Activated CD4-positive, alpha-beta T cell treated with anti-CD3 and anti-CD28 coated beads for 24 hours (primary cell): ENCODE data around the gene NOTCH2.

ENCODE experiments used
- DNase-seq, 2 donors: peaks; one replicate each; pipeline ENCODE4 v3.0.0-alpha.2; 2020; ENCODE audit warnings: low read depth in 2 of 2

The NOTCH2 gene

DNA sequence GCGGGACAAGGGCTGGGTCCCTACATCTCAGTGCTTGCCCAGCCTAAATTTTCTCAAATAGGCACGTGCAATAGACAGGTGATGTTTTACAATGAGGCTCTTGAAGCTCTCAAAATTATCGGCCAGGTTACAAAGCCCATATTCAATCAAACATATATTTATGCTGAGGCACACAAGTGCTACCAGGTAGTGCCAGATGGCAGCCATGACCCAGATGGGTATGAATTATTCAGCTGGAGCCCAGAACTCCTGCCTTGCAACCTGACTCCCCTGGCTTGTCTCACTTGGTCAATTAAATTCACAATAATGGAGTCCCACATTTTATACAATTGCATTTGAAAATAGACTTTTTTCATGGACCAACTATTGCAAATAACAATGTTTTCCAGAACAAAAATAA is 160.8 kb downstream of the NOTCH2 start:
- DNase-seq: no peak

DNA sequence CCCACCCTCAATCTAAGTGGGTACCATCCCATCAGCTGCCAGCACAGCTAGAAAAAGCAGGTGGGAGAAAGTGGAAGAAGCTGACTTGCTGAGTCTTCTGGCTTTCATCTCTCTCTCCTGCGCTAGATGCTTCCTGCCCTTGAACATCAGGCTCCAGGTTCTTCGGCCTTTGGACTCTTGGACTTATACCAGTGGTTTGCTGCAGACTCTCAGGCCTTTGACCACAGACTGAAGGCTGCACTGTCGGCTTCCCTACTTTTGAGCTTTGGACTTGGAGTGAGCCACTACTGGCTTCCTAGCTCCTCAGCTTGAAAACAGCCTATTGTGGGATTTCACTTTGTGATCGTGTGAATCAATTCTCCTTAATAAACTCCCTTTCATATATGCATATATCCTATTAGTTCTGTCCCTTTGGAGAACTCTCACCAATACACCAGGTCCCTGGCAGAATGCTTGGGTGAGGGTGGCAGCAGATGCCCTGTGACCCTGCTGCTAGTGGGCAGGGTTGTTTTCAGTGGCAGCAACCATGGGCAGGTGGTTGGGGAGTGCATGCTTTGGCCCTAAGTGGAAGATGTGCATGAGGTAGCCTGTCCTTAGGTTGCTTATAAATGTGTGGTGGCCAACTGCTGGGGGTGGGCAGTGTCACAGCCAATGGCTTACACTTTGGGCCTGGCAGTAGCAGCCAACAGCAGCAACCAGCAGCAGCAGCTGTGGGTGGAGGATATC is 162.4 kb downstream of the NOTCH2 start:
- no peak for DNase-seq

GRCh38 chr1:119903443-119903835 is 166.0 kb downstream of the NOTCH2 start:
- no peak for DNase-seq

DNA sequence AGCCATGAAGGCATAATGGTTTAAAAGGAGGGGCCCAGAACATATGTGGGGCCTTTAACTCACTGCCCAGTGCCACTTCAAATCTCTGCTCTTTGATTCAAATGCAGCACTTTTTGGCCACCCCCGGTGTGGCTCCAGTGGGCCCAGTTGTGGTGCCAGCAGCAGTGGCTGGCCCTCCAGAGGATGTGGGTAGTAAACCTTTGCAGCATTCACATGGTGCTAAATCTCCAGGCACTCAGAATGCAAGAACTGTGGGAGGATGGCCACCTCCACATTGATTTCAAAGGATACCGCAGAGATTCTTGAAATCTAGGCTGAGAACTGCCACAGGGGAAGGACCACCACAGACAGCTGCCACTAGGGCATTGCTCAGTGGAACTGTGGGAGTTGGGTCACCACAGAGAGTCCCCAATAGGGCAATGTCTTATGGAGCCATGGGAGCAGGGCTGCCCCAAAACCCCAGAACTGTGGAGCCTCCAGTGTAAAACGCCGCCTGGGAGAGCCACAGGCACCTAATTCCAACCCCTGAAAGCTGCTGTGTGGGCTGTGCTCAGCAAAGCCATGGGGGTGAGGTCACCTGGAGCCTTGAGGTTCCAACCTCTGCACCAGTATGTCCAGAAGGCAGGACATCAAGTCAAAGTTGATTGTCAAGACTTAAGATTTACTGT is 166.6 kb downstream of the NOTCH2 start:
- no peak for DNase-seq

- no peak for DNase-seq
Observed at GRCh38 chr1:119898981-119899720, 170.3 kb downstream of the NOTCH2 start.

DNA sequence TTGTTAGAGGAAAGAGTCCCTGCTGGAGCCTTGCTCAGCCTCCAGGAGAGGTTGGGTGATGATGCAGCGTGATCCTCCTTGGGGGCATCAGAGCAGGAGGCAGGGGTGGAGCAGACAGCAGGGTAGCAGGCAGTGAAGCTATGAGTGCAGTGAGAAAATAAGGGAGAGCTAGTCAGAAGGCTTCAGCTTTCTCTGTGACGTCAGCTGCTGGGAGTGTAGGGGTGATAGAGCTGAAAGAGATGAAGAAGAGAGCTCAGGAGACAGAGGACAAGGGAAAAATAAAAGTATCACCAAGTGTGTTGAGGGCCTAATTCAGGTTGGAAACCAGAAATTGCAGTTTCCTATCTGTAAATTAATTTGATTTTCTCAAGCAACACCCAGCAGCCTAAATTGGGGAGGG is 170.9 kb downstream of the NOTCH2 start:
- DNase-seq: no peak

- DNase-seq: no peak
Observed at GRCh38 chr1:119896303-119896702, 173.2 kb downstream of the NOTCH2 start, which contains the start of gene ADAM30. TSS of gene ADAM30 (minus strand) at chr1:119896515. CDS start at chr1:119896336, 179 bp downstream.

- DNase-seq: no peak
Observed at GRCh38 chr1:119895102-119895501, 174.4 kb downstream of the NOTCH2 start.

DNA sequence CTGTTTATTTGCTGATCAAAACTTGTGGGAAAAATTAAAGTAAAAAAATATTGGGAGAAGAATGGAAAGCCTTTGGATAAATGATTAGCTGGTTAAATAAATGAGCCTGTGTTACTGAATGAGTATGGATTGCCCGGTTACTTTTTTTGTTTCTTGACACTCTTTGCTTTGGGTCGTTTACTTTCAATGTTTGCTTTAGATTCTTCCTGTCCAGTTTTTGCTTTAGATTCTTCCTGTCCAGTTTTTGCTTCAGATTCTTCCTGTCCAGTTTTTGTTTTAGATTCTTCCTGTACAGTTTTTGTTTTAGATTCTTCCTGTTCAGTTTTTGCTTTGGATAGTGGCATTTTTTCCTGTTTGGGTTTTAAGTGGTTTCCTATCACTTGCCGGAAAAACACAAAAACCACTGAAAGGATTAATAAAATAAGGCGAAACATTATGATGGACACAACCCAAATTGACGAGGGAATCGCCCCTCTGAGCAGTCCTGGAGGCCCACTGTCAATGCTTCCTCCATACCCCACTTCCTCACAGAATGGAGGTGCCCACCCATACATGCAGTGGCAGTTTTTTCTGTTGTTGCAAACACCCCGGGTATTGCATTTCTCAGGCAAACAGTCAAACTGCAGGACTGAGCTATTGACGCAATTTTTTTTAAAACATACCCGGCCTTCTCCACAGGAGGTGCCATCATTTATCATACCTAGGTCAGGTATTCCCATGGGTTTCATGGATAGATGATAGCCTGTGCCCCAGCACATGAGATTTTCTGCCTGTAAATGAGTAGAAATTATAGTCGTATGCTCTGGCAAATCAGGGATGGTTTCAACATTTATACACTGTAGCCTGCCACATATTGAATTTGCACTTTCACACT is 175.4 kb downstream of the NOTCH2 start:
- no peak for DNase-seq

GRCh38 chr1:119893238-119893791 is 176.1 kb downstream of the NOTCH2 start:
- DNase-seq: no peak

GRCh38 chr1:119891386-119891785 is 178.1 kb downstream of the NOTCH2 start:
- DNase-seq: no peak

DNA sequence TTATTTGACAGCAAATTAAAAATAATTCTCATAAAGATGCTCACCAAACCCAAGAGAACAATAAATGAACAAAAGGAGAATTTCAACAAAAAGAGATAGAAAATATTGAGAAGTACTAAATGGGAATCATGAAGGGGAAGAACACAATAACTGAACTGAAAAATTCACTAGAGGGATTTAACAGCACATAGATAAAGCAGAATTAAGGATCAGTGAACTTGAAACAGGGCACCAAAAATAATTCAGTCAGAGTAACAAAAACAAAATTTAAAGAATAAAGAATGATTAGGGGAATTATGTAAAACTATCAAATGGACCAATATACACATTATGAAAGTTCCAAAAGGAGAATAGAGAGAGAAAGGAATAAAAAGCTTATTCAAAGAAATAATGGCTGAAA is 181.0 kb downstream of the NOTCH2 start:
- DNase-seq: no peak

- DNase-seq: no peak
Observed at GRCh38 chr1:119887427-119887826, 182.0 kb downstream of the NOTCH2 start.

GRCh38 chr1:119885903-119886783 is 183.3 kb downstream of the NOTCH2 start:
- peak; percentile 30 to 52 for DNase-seq

GRCh38 chr1:119884711-119885110 is 184.8 kb downstream of the NOTCH2 start:
- no peak for DNase-seq

DNA sequence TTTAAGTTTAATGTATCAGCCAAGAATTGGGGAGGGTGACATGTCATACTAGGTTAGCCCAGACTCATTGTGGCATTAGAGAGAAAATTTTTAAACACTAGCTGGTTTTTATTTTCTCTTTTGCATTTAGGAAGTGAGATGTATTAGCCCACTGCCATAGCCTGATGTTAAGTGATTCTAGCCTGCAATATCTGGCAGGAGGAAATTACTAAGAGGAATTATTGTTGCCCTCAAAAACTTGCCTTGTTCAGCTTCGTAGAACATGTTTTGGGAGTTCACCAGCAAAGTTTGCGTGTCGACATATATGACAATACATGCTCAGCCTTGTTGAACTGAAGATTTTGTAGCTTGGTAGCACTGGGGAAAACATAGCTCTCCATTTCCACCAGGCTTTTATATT is 185.6 kb downstream of the NOTCH2 start:
- DNase-seq: no peak

DNA sequence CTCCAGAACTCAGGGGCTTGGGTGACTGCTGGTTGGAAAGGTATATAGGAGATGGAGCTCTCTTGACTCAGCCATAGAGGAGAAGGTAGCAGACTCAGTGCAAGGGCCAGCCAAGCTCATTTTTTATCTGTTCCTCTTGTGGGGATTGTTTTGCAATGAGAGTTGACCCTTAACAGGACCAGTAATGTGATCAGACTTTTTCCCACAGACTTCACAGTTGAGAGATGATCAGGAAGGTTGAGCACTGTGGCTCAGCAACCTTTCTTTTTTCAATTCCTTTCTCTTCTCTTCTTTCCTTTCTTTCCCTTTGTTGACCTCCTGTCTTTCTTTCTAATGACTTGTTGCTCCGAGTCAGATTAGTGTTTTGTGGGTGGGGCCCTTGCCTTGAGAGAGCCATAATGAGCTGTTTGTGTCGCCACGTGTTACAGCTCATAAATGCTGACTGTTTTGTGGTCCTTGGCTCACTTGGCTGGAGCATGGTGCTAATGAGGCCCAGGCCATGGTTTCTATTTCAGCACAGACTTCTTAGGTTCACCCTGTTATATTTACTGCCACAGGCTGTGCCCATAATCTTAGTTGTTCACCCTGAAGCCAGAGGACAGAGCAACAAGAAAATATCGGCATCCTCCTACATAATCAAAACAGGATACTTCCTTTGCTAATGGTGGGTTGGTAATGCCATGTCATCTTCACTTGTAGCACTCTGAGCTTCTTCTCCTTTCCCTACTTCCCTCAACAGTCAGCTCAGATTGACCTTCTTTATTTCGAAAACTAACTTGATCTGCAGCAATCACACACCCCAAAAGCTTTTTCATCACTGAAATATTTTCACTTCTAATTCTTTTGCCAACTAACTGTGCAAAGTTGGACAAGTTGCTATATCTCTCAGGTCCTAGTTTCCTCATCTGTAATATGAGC is 187.1 kb downstream of the NOTCH2 start:
- DNase-seq: no peak

DNA sequence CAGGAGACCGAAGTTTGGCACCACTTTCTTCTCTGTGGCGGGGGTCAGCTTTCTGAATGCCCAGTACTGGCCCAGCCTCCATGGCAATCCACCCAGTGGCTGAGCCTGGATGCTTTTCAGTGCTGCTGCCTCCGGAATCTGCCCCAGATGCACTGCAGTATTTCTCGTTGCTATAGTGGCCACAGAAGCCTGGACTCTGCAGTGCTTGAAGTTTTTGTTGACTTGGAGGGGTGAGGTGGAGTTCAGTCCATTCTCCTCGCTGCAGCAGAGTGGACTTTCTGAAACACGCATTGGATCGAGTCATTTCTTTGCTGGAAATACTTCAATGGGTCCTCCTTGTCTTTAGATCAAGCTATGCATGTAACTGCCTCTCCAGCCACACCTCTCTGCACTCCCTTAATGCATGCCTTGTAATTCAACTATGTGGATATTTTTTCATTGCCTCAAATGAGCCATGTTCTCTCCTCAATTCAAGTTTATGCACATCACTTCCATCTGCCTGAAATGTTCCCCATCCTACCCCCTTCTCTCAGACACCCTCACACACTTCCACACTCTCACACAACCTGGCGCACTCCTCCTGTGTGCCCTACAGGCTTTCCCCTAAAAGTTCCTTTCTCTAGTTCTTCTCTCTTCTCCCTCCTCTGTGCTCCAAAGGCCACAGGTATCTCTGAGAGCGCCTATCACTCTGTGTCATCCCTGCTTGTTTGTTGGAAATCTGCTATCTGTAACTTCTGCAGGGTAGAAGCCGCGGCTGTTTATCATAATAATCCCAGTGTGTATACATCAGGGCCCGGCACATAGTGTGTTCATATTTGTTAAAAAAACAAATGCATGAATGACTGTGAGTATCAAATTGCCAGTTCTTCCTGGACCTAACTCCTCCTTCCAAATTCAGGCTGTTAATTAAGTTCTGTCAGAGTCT is 189.7 kb downstream of the NOTCH2 start:
- DNase-seq: no peak
